Osteoblast (primary cell): Measurements from ENCODE around the gene ASPG. TPM values are rescaled to one million over a fixed set of nuclear protein-coding genes. Genes with fewer than 3 reads are reported as not detected.
A peak's percentile ranks its signal among the peaks of the same experiment; 100 is the strongest.

Experiments used
- DNase-seq: peaks from one replicate; pipeline ENCODE4 v3.0.0; 2011; ENCODE audit warnings: low spot score, mixed read lengths; ENCODE audit not compliant: insufficient read length; ENCODE audit errors: missing footprints
- H2AFZ ChIP-seq: 2 replicates; pipeline ENCODE4 v1.6.0; 2011; ENCODE audit warnings: mild to moderate bottlenecking, low read length
- H3K27ac ChIP-seq: 2 replicates; pipeline ENCODE4 v1.5.1; 2011; ENCODE audit warnings: mild to moderate bottlenecking, low read depth, low read length, moderate library complexity
- H3K27me3 ChIP-seq: 2 replicates; pipeline ENCODE4 v1.6.0; 2012; ENCODE audit warnings: mild to moderate bottlenecking, control low read depth, inconsistent platforms, low read length, moderate library complexity; ENCODE audit not compliant: insufficient read depth
- H3K36me3 ChIP-seq: 2 replicates; pipeline ENCODE4 v1.5.1; 2011; ENCODE audit warnings: mild to moderate bottlenecking, low read length, control low read depth, moderate library complexity; ENCODE audit not compliant: insufficient read depth
- H3K4me1 ChIP-seq: 2 replicates; pipeline ENCODE4 v1.5.1; 2011; ENCODE audit warnings: mild to moderate bottlenecking, low read length, control low read depth, moderate library complexity; ENCODE audit not compliant: insufficient read depth
- H3K4me2 ChIP-seq: 2 replicates; pipeline ENCODE4 v1.6.0; 2011; ENCODE audit warnings: mild to moderate bottlenecking, low read length; ENCODE audit not compliant: insufficient read depth
- H3K4me3 ChIP-seq: fragments of 200-600 bp; sonication (generic); 3 replicates; pipeline ENCODE4 v1.5.1; 2012; ENCODE audit warnings: mild to moderate bottlenecking, low read length, inconsistent platforms; ENCODE audit not compliant: insufficient read depth
- H3K79me2 ChIP-seq: 2 replicates; pipeline ENCODE4 v1.6.0; 2012; ENCODE audit warnings: mild to moderate bottlenecking, low read length, control low read depth, inconsistent platforms; ENCODE audit not compliant: insufficient read depth
- H3K9me3 ChIP-seq: 2 replicates; pipeline ENCODE4 v1.5.1; 2011; ENCODE audit warnings: low read depth, low read length, control low read depth
- H4K20me1 ChIP-seq: 2 replicates; pipeline ENCODE4 v1.6.0; 2012; ENCODE audit warnings: mild to moderate bottlenecking, low read length, control low read depth; ENCODE audit not compliant: insufficient read depth
- CTCF ChIP-seq: IDR thresholded peaks from 2 replicates; pipeline ENCODE4 v1.5.1; 2011; ENCODE audit warnings: mild to moderate bottlenecking, low read depth, low read length, moderate library complexity; ENCODE audit errors: extremely low read depth
- total RNA-seq: library from RNA; depleted of rRNA; stranded (reverse); fragments of >200 nt; gene quantifications from 2 replicates; pipeline ENCODE4 v1.2.3, GENCODE V29; 2012

ASPG gene
- total RNA-seq, 1 donor, result not detected

GRCh38 chr14:104087981-104088850, 2.7 kb downstream of the ASPG start:
- no peak overlapping the region for H3K4me3 ChIP-seq
- H3K79me2 ChIP-seq, result no peaks in the 10 kb centered on the region
- no peaks in the 10 kb centered on the region for H4K20me1 ChIP-seq

GRCh38 chr14:104090071-104090748, 4.7 kb downstream of the ASPG start:
- Histone ChIP-seq H3K79me2 (no peaks in the 10 kb centered on the region), H3K27me3 (peaks cover 3% of the 10 kb centered on the region)
- peak; percentile 82 for DNase-seq

More at GRCh38 chr14:104087981-104088850, 2.7 kb downstream of the ASPG start:
- Histone ChIP-seq H3K27ac (no peak overlapping the region), H3K4me1 (no peaks in the 10 kb centered on the region), H2AFZ (no peak overlapping the region), H3K4me2 (no peak overlapping the region), H3K9me3 (no peaks in the 10 kb centered on the region), H3K27me3 (peaks cover 3% of the 10 kb centered on the region), H3K36me3 (no peaks in the 10 kb centered on the region)
- no peak for TF ChIP-seq CTCF
- DNase-seq, result peak; percentile 80

GRCh38 chr14:104091061-104091926, 5.8 kb downstream of the ASPG start:
- peak; percentile 84 for DNase-seq
- TF ChIP-seq CTCF, result no peak
- H3K27me3 ChIP-seq, result peaks cover under 1% of the 10 kb centered on the region
- no peak overlapping the region for H2AFZ ChIP-seq
- no peaks in the 10 kb centered on the region for H3K36me3 ChIP-seq
- no peaks in the 10 kb centered on the region for H3K9me3 ChIP-seq
- H3K27ac ChIP-seq, result no peak overlapping the region
- no peaks in the 10 kb centered on the region for H3K79me2 ChIP-seq
- H4K20me1 ChIP-seq, result no peaks in the 10 kb centered on the region
- no peaks in the 10 kb centered on the region for H3K4me1 ChIP-seq
- H3K4me2 ChIP-seq, result no peak overlapping the region
- no peak overlapping the region for H3K4me3 ChIP-seq

More at GRCh38 chr14:104090071-104090748, 4.7 kb downstream of the ASPG start:
- H4K20me1 ChIP-seq, result no peaks in the 10 kb centered on the region
- H3K27ac ChIP-seq, result no peak overlapping the region
- H3K4me1 ChIP-seq, result no peaks in the 10 kb centered on the region
- H3K36me3 ChIP-seq, result no peaks in the 10 kb centered on the region
- no peak overlapping the region for H3K4me3 ChIP-seq
- TF ChIP-seq CTCF, result no peak
- no peak overlapping the region for H2AFZ ChIP-seq
- no peaks in the 10 kb centered on the region for H3K9me3 ChIP-seq
- no peak overlapping the region for H3K4me2 ChIP-seq
